ENCODE results near the gene PGA5.
"Not testable (repeated sequence)": the region's sequence is repeated elsewhere in the genome, so short reads cannot be mapped to it uniquely, and the experiment has no call there.

DNA sequence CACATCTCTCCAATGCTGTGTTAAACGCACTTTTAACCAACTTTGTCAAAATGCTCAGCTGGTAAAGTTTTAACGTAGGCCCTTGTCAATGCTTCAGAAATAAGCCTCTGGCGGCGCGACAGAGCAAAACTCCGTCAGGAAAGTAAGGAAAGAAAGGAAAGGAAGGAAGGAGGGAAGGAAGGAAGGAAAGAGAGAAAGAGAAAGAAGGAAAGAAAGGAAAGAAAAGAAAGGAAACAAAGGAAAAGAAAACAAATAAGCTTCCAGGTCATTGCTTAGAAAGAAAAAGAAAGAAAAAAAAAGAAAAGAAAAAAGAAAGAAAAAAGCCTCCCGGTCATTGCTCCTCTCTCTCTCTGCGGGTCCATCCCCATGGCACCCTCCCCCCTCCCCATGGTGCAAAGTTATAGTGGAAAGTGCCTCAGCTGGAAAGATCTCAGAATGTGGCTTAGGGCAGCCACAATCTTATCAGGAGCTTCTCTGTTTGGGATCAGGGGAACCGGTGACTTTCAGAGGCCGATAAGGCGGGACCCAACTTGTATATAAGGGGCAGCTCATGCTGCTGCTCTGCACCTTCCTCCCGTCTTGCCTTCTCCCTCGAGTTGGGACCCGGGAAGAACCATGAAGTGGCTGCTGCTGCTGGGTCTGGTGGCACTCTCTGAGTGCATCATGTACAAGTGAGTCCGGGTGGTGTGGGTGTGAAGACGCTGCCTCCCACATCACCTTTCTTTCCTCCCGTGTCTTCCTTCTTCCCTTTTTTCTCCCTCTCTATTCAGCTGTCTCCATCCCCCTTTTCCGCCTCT is 37.8 kb upstream of the PGA5 start, which contains the start of gene PGA3:
- not testable (repeated sequence) for TF ChIP-seq CTCF (IDR thresholded peaks at IDR 0.05); ZFX (IDR thresholded peaks at IDR 0.05; ENCODE audit: borderline replicate concordance)

Data from 22Rv1 (cell line).